Stimulated activated naive CD8-positive, alpha-beta T cell treated with anti-CD3 and anti-CD28 coated beads, Interleukin-15, Interleukin-2, amounts not matched to agents 100 ng/mL and 50 ng/mL, for 24 hours (primary cell): ENCODE results near the gene ARAF.
"Not testable (repeated sequence)": the region's sequence is repeated elsewhere in the genome, so short reads cannot be mapped to it uniquely, and the experiment has no call there.

Experiments
- H3K27ac Mint-ChIP-seq: one replicate; pipeline ENCODE4 v1.8.0; 2021; ENCODE audit warnings: mild to moderate bottlenecking, mixed read lengths
- H3K27me3 Mint-ChIP-seq: one replicate; pipeline ENCODE4 v1.8.0; 2021; ENCODE audit warnings: mixed read lengths
- H3K36me3 Mint-ChIP-seq: one replicate; pipeline ENCODE4 v1.8.0; 2021; ENCODE audit warnings: low read depth, mixed read lengths
- H3K4me1 Mint-ChIP-seq: one replicate; pipeline ENCODE4 v1.8.0; 2021; ENCODE audit warnings: low read depth, mixed read lengths
- H3K4me3 Mint-ChIP-seq: one replicate; pipeline ENCODE4 v1.8.0; 2021; ENCODE audit warnings: mild to moderate bottlenecking, mixed read lengths
- H3K9me3 Mint-ChIP-seq: one replicate; pipeline ENCODE4 v1.8.0; 2021; ENCODE audit warnings: mixed read lengths

The ARAF gene

GRCh38 chrX:47587091-47587891 is 26.3 kb downstream of the ARAF start:
- no peaks in the 10 kb centered on the region for H3K27me3 Mint-ChIP-seq
- H3K9me3 Mint-ChIP-seq, result no peaks in the 10 kb centered on the region
- peaks cover 30% of the 10 kb centered on the region for H3K4me1 Mint-ChIP-seq
- no peak overlapping the region for H3K27ac Mint-ChIP-seq
- H3K4me3 Mint-ChIP-seq, result no peak overlapping the region
- peaks cover 5% of the 10 kb centered on the region for H3K36me3 Mint-ChIP-seq

GRCh38 chrX:47587906-47588735 is 27.1 kb downstream of the ARAF start:
- Mint-ChIP-seq H3K27me3 (no peaks in the 10 kb centered on the region), H3K9me3 (no peaks in the 10 kb centered on the region), H3K4me1 (peaks cover 22% of the 10 kb centered on the region), H3K4me3 (no peak overlapping the region), H3K36me3 (peaks cover 5% of the 10 kb centered on the region), H3K27ac (no peak overlapping the region)

GRCh38 chrX:47590984-47591383 is 30.0 kb downstream of the ARAF start:
- no peaks in the 10 kb centered on the region for H3K27me3 Mint-ChIP-seq
- H3K27ac Mint-ChIP-seq, result no peak overlapping the region
- peaks cover 11% of the 10 kb centered on the region for H3K4me1 Mint-ChIP-seq
- H3K4me3 Mint-ChIP-seq, result no peak overlapping the region
- no peaks in the 10 kb centered on the region for H3K36me3 Mint-ChIP-seq
- H3K9me3 Mint-ChIP-seq, result no peaks in the 10 kb centered on the region

- Mint-ChIP-seq H3K4me3 (no peak overlapping the region), H3K4me1 (peaks cover 14% of the 10 kb centered on the region), H3K9me3 (peaks cover 4% of the 10 kb centered on the region), H3K36me3 (no peaks in the 10 kb centered on the region), H3K27ac (no peak overlapping the region), H3K27me3 (no peaks in the 10 kb centered on the region)
Observed at GRCh38 chrX:47593522-47593921, 32.5 kb downstream of the ARAF start.

- Mint-ChIP-seq H3K4me1 (peaks cover 14% of the 10 kb centered on the region), H3K27ac (no peak overlapping the region), H3K36me3 (no peaks in the 10 kb centered on the region), H3K9me3 (peaks cover 10% of the 10 kb centered on the region), H3K27me3 (no peaks in the 10 kb centered on the region), H3K4me3 (no peak overlapping the region)
Observed at GRCh38 chrX:47595716-47596251, 34.8 kb downstream of the ARAF start.

GRCh38 chrX:47596256-47596655 is 35.3 kb downstream of the ARAF start:
- Mint-ChIP-seq H3K4me1 (peaks cover 14% of the 10 kb centered on the region), H3K27ac (no peak overlapping the region), H3K4me3 (no peak overlapping the region)

GRCh38 chrX:47597222-47597621 is 36.2 kb downstream of the ARAF start:
- Mint-ChIP-seq H3K27ac (no peak overlapping the region), H3K27me3 (no peaks in the 10 kb centered on the region), H3K9me3 (peaks cover 10% of the 10 kb centered on the region), H3K4me3 (no peak overlapping the region), H3K4me1 (peaks cover 14% of the 10 kb centered on the region), H3K36me3 (no peaks in the 10 kb centered on the region)

More at GRCh38 chrX:47596256-47596655, 35.3 kb downstream of the ARAF start:
- no peaks in the 10 kb centered on the region for H3K27me3 Mint-ChIP-seq
- H3K9me3 Mint-ChIP-seq, result peaks cover 10% of the 10 kb centered on the region
- H3K36me3 Mint-ChIP-seq, result no peaks in the 10 kb centered on the region

- H3K4me1 Mint-ChIP-seq, result not testable (repeated sequence)
Observed at GRCh38 chrX:47603125-47603524, 42.1 kb downstream of the ARAF start.

GRCh38 chrX:47605024-47605423 is 44.0 kb downstream of the ARAF start:
- H3K36me3 Mint-ChIP-seq, result no peaks in the 10 kb centered on the region
- H3K4me1 Mint-ChIP-seq, result peaks cover 3% of the 10 kb centered on the region
- H3K27ac Mint-ChIP-seq, result no peak overlapping the region
- no peaks in the 10 kb centered on the region for H3K27me3 Mint-ChIP-seq
- no peaks in the 10 kb centered on the region for H3K9me3 Mint-ChIP-seq
- no peak overlapping the region for H3K4me3 Mint-ChIP-seq

More at GRCh38 chrX:47603125-47603524, 42.1 kb downstream of the ARAF start:
- H3K9me3 Mint-ChIP-seq, H3K27me3 Mint-ChIP-seq, H3K27ac Mint-ChIP-seq, H3K36me3 Mint-ChIP-seq, H3K4me3 Mint-ChIP-seq: not testable (repeated sequence)

- Mint-ChIP-seq H3K4me3 (no peak overlapping the region), H3K4me1 (peaks cover 3% of the 10 kb centered on the region), H3K9me3 (no peaks in the 10 kb centered on the region), H3K36me3 (no peaks in the 10 kb centered on the region), H3K27ac (no peak overlapping the region), H3K27me3 (no peaks in the 10 kb centered on the region)
Observed at GRCh38 chrX:47607091-47607490, 46.1 kb downstream of the ARAF start.

GRCh38 chrX:47608130-47608810 is 47.3 kb downstream of the ARAF start:
- Mint-ChIP-seq H3K27me3 (no peaks in the 10 kb centered on the region), H3K36me3 (no peaks in the 10 kb centered on the region), H3K4me1 (peaks cover 3% of the 10 kb centered on the region), H3K9me3 (no peaks in the 10 kb centered on the region), H3K27ac (peak overlapping the region; percentile 36), H3K4me3 (no peak overlapping the region)

GRCh38 chrX:47610511-47610910 is 49.5 kb downstream of the ARAF start:
- H3K4me3 Mint-ChIP-seq, result no peak overlapping the region
- H3K27ac Mint-ChIP-seq, result no peak overlapping the region
- H3K36me3 Mint-ChIP-seq, result no peaks in the 10 kb centered on the region
- H3K9me3 Mint-ChIP-seq, result no peaks in the 10 kb centered on the region
- H3K27me3 Mint-ChIP-seq, result no peaks in the 10 kb centered on the region
- peaks cover 3% of the 10 kb centered on the region for H3K4me1 Mint-ChIP-seq

GRCh38 chrX:47611489-47611888 is 50.5 kb downstream of the ARAF start:
- Mint-ChIP-seq H3K27ac (no peak overlapping the region), H3K36me3 (no peaks in the 10 kb centered on the region), H3K4me1 (peaks cover 3% of the 10 kb centered on the region), H3K4me3 (no peak overlapping the region), H3K9me3 (no peaks in the 10 kb centered on the region), H3K27me3 (no peaks in the 10 kb centered on the region)

GRCh38 chrX:47611926-47612325 is 50.9 kb downstream of the ARAF start:
- Mint-ChIP-seq H3K27ac (no peak overlapping the region), H3K36me3 (no peaks in the 10 kb centered on the region), H3K9me3 (no peaks in the 10 kb centered on the region), H3K4me3 (no peak overlapping the region), H3K4me1 (peaks cover 3% of the 10 kb centered on the region), H3K27me3 (no peaks in the 10 kb centered on the region)

- H3K27me3 Mint-ChIP-seq, result peaks cover under 1% of the 10 kb centered on the region
- no peaks in the 10 kb centered on the region for H3K36me3 Mint-ChIP-seq
- no peaks in the 10 kb centered on the region for H3K9me3 Mint-ChIP-seq
- H3K27ac Mint-ChIP-seq, result no peak overlapping the region
- no peak overlapping the region for H3K4me3 Mint-ChIP-seq
- H3K4me1 Mint-ChIP-seq, result peaks cover 3% of the 10 kb centered on the region
Observed at GRCh38 chrX:47612418-47612817, 51.4 kb downstream of the ARAF start.
